CD4-positive, alpha-beta T cell treated with Interleukin-12 subunit alpha and Interleukin-12 subunit beta, for 1 hour (primary cell): ENCODE results near the gene CLBA1.
"Not testable (repeated sequence)": the region's sequence is repeated elsewhere in the genome, so short reads cannot be mapped to it uniquely, and the experiment has no call there.

ENCODE experiments used
- DNase-seq: peaks from one replicate; pipeline ENCODE4 v3.0.0-alpha.2; 2020

Gene CLBA1

DNA sequence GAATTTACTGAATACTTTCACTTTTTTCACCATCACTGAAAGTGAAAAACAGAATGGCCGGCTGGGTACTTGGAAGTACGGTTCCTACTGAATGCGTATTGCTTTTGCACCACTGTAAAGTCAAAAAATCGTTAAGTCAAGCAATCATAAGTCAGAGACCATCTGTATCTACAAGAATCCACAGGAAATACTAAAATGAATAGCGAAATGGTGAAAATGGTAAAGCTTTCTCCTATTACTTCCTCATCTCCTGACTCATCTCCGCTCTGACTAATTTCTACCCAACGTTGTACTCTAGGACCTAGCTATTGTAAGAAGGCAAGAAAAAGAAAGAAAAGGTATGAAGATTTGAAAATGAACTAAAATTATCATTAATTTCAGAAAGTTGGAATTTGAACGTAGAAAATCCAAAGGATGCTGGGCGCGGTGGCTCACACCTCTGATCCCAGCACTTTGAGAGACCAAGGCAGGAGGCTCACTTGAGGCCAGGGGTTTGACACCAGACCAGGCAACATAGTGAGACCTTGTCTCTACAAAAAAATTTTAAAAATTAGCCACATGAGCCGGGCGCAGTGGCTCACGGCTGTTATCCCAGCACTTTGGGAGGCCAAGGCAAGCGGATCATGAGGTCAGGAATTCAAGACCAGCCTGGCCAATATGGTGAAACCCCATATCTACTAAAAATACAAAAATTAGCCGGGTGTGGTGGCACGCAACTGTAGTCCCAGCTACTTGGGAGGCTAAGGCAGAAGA, 40.6 kb downstream of the CLBA1 start:
- no peak for DNase-seq

DNA sequence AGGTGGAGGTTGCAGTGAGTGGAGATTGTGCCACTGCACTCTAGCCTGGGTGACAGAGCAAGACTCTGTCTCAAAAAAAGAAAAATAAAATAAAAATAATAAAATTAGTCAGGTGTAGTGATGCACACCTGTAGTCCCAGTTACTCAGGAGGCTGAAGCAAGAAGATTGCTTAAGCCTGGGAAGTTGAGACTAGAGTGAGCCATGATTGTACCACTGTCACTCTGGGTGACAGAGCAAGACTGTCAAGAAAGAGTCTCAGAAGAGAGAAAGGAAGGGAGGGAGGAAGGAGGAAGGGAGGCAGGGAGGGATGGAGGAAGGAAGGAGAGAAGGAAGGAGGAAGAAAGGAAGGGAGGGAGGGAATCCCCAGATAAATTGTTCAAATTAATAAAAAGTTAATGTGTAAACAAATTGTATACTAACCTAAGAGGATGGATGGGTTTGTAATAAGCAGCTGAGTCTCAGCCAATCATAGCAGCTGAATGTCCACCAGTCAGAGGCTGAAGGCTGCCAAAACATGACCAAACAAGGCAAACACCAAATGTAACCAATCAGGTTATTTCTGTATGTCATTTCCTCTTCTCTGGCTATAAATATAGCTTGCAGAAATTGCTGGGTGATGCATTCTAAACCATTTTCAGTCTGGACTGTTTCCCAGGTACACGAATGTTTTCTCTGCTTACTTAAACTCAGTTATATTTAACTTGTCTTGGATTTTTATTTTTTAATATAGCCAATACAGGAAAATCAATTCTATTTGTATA, 41.4 kb downstream of the CLBA1 start:
- DNase-seq = no peak

DNA sequence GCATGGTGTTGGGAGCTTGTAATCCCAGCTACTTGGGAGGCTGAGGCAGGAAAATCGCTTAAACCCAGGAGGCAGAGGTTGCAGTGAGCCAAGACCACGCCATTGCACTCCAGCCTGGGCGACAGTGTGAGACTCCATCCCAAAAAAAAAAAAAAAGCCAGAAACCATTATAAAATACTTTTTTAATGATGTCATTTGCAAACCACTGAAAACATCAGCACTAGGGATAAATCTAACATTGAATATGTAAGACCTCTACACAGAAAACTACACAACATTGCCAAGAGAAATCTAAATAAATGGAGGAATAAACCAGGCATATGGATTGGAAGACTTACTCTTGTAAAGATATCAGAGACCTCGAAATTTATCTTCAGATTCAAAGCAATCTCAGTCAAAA, 42.1 kb downstream of the CLBA1 start:
- not testable (repeated sequence) for DNase-seq

DNA sequence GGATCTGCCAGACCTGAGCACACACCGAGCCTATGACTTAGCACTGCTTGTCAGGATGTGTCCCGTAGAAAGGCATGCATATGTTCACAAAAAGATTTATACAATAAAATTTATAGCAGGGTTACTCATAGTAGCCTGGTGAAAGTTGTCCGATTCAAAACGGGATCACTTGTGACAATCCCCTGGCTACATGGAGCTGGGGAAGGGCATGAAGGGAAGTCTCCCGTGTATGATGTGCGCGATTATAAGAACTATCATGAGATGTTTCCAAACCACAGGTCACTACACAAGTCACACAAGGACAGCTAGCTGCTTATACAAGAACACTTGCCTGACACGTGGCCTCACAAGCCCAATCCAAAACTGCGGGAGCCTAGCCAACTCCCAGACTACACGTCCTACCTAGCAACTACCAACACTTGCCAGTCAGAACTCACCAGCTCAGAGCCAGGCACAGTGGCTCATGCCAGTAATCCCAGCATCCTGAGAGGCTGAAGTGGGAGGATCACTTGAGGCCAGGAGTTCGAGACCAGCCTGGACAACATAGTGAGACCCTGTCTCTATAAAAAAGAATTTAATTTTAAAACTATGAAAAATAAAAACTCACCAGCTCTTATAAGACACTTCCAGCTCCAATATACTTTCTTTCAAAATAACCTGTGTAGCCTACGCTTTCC, 42.8 kb downstream of the CLBA1 start:
- no peak for DNase-seq

DNA sequence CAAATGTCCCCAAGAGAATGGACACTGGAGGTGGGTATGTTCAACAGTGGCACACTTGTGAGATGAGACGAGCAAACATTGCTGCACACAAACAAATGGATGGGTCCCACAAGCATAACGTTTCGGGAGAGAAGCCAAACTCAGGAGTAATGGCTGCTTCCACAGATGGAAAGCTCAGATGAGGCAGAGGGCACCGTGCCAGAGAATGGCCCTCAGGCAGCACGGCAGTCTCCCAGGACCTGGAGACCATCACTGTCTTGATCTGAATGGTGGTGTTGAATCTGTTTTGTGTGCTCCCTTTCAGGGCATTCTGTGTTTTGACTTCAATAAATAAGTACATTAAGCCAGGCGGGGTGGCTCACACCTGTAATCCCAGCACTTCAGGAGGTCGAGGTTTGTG, 43.8 kb downstream of the CLBA1 start:
- DNase-seq = no peak

DNA sequence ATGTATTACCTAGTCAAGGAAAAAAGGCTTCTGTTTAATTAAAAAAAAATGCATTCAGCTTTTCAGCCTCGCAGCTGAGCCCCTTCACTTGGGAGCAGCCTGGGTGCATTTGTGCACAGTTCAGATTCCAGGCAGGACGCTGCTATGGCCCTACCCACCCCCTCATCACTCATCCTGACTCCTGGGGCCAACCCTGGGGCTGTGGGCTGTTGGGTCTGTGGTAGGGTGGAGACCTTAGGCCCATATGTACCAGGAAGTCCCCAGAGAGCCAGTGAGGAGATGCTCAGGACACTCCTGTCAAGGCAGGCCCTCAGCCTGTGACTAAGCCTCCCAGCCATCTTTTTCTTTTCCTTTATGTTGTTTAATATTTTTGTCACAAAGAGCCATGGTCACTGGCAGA, 44.6 kb downstream of the CLBA1 start:
- no peak for DNase-seq

DNA sequence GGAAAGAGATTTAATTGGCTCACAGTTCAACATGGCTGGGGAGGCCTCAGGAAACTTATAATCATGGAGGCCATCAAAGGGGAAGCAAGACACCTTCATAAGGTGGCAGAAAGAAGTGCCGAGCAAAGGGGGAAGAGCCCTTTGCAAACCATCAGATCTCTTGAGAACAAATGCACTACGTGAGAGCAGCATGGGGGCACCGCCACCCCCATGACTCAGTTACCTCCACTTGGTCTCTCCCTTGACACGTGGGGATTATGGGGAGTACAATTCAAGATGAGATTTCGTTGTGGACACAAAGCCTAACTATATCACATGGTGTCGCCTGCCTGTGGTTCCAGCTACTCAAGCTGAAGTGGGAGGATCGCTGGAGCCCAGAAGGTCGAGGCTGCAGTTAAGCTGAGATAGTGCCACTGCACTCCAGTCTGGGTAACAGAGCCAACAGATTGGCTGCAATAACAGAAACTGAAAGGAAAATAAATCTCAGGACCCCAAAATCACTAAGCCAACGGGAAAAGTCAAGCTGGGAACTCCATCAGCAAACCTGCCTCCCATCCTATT, 45.3 kb downstream of the CLBA1 start:
- no peak for DNase-seq

DNA sequence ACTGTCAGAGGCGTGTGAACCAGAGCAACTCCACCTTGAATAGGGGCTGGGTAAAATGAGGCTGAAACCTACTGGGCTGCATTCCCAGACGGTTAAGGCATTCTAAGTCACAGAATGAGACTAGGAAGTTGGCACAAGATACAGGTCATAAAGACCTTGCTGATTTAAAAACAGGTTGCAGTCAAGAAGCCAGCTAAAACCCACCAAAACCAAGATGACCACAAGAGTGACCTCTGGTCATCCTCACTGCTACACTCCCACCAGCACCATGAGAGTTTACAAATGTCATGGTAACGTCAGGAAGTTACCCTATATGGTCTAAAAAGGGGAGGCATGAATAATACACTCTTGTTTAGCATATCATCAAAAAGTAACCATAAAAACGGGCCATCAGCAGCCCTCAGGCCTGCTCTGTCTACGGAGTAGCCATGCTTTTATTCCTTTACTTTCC, 46.9 kb downstream of the CLBA1 start:
- not testable (repeated sequence) for DNase-seq

DNA sequence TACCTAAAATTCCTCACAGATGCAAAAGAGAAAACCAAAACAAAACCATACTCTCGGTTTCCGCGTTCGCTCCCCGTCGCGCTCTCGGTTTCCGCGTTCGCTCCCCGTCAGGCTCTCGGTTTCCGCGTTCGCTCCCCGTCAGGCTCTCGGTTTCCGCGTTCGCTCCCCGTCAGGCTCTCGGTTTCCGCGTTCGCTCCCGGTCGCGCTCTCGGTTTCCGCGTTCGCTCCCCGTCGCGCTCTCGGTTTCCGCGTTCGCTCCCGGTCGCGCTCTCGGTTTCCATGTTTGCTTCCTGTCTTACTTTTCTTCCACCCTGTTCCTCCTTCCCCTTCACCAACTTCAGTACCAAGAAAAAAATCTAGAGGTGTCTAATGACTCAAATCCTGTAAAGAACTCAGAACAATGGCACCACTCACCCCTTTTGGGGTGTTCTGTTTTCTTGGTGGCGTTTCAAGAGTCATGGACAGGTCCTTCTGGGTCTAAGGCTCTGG, 47.9 kb downstream of the CLBA1 start:
- DNase-seq = not testable (repeated sequence)

DNA sequence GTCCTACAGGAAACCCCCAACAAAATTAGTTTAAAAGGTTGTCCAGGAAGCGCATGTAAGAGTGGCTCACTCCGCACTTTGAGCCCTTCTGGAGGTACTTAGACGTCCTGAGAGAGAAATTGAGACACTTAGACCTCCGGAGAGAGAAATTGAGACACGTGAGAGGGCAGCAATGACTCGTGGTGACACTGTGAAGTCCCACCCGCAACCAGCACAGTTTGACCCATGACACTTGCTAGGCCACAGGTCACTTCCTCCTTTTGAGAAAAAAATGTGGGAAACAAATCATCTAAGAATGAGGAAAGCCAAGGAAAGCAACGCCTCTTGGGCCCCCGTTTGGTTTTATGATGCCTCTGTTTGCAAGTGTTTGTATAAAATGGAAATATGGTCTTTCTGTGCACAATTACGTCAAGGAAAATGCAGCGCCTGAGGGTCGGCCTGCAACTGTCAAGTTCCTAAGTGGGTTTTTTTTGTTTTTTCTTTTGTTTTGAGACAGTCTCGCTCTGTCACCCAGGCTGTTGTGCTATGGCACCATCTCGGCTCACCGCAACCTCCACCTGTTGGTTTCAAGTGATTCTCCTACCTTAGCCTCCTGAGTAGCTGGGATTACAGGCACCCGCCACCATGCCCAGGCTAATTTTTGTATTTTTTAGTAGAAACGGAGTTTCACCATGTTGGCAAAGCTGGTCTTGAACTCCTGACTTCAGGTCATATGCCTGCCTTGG, 48.9 kb downstream of the CLBA1 start:
- no peak for DNase-seq

DNA sequence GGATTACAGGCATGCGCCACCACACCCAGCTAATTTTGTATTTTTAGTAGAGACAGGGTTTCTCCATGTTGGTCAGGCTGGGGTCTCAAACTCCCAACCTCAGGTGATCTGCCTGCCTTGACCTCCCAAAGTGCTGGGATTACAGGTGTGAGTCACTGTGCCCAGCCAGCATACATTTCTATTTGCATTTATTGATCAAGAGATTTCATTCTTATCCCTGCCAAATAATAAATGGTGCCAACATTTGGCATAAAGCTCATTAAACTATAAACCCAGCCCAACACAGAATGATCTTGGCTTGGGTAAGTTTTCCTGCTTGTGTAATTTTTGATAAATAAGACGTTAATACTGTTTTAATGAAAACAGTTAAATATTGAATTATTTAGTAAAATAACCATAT, 50.0 kb downstream of the CLBA1 start:
- not testable (repeated sequence) for DNase-seq

DNA sequence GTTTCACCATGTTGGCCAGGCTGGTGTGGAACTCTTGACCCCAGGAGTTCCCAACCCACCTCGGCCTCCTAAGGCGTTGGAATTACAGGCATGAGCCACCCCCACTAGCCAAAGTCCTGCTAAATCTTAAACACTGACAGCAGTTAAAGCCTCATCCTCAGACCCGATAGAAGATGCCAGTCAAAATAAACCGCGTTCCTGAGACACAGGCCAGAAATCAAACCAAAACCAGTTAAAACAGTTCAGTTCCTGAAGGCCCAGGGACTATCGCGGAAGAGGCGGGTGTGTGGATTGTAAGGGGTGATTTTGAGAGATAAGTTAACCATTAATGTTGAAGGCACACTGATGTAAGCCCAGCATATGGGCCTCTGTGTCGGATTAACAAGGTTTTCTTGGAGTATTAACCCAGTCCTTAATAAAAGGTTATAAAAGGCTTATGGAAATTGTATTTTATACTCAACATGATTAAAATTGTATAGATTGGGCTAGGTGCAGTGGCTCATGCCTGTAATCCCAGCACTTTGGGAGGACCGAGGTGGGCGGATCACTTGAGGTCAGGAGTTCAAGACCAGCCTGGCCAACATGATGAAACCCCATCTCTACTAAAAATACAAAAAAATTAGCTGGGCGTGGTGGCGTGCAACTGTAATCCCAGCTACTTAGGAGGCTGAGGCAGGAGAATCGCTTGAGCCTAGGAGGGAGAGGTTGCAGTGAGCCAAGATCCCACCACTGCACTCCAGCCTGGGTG, 54.0 kb downstream of the CLBA1 start:
- DNase-seq = no peak

DNA sequence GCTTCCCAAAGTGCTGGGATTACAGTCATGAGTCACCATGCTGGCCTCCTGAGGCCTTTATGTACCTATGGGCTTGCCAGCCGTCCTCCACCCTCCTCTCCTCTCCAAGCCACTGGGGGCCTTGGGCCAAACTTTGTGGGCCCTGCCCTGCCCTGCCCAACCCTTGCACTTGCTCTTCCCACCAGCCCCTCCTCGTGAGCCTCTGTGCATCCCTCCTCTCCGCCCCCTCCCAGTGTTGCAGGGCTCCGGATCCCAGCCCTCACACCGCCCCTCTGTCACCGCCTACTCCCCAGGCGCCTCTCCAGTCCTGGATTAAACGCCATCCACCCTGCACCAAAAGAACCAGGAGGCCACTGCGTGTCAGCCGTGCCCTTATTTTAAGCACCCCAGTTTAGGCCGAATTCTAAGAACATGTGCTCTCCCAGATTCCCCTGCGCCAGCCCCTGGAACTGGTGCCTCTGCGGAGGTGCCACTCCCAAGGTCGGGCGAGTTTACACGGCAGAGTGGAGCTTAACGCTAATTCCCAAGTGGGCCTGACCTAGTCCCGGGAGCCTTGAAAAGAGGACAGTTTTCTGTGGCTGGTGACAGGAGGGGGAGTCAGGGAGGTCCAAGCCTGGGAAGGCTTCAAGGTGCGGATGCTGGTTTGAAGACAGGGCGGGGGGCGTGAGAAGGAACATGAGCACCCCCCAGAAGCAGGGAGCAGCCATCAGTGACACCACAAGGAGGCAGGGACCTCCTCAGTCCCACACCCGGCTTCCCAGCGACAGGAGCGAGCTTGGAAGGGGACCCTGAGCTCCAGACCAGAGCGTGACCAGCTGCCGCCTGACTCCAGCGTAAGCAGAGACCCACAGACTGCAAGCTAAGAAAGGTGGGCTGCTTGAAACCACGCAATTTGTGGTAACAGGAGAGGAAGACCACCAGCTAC, 56.5 kb downstream of the CLBA1 start:
- DNase-seq = no peak

DNA sequence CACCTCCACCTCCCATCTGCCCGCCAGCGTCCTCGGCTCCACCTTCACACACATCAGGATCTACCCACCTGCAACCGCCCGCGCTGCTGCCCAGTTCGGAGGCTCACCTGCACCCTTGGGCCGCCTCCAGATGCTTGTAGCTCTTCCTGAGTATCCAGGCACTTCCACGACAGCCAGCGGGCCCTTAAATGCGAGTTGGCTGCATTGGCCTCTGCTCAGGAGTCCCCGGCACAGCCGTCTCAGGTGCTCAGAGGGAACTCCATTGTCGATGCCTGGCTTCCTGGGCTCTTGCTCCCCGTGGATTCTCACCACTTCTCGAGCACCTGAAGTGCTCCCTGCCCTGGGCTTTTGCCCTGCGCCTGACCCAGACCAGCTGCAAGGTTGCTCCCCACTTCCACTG, 57.2 kb downstream of the CLBA1 start:
- no peak for DNase-seq

DNA sequence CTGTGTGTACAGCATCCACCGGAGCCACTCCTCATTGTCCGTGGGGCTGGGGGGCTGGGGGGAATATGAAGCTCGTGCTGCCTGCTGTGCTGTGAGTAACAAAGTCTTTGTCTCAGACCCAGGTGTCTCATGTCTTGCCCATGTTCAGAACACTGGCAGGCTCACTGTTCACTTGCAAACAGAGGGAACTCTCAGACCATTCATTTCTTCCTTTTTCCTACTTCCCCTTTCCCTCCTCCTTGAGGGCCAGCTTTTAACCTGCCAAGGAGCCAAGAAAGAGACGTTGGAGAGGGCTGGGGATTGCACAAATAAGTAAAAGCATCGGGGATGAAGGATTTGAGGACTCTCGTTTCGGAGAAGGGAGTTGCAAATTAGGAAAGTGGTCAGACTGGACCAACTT, 58.1 kb downstream of the CLBA1 start:
- no peak for DNase-seq
